ENCODE measurements around the gene TSBP1.

The TSBP1 gene

GRCh38 chr6:32249262-32249661 is 122.4 kb downstream of the TSBP1 start:
- H3K9me3 ChIP-seq (ENCODE audit: insufficient read depth, low read length): peaks cover 21% of the 10 kb centered on the region
- H3K4me1 ChIP-seq (ENCODE audit: insufficient read depth, insufficient read length): peaks cover 3% of the 10 kb centered on the region
- TF ChIP-seq ZNF274 (IDR thresholded peaks at IDR 0.05; ENCODE audit: low read depth, low read length) (no peak), YY1 (IDR thresholded peaks at IDR 0.05; ENCODE audit: insufficient read depth, insufficient read length) (no peak), SUZ12 (IDR thresholded peaks at IDR 0.05; ENCODE audit: extremely low read depth, insufficient read depth, insufficient read length) (no peak)
- H3K36me3 ChIP-seq (ENCODE audit: insufficient read depth, insufficient read length, low read length): no peaks in the 10 kb centered on the region
- no peak overlapping the region for H3K4me3 ChIP-seq (ENCODE audit: insufficient read length, low read depth)
- H3K9ac ChIP-seq (ENCODE audit: insufficient read length, low read depth): no peak overlapping the region
- no peaks in the 10 kb centered on the region for H3K27me3 ChIP-seq (ENCODE audit: insufficient read depth, insufficient read length)
- DNase-seq (ENCODE audit: low read depth, low spot score): no peak

- Histone ChIP-seq H3K9ac (ENCODE audit: insufficient read length, low read depth) (no peak overlapping the region), H3K4me1 (ENCODE audit: insufficient read depth, insufficient read length) (peaks cover 3% of the 10 kb centered on the region), H3K4me3 (ENCODE audit: insufficient read length, low read depth) (no peak overlapping the region), H3K36me3 (ENCODE audit: insufficient read depth, insufficient read length, low read length) (no peaks in the 10 kb centered on the region), H3K9me3 (ENCODE audit: insufficient read depth, low read length) (peaks cover 21% of the 10 kb centered on the region), H3K27me3 (ENCODE audit: insufficient read depth, insufficient read length) (no peaks in the 10 kb centered on the region)
- DNase-seq (ENCODE audit: low read depth, low spot score): no peak
- no peak for TF ChIP-seq ZNF274 (IDR thresholded peaks at IDR 0.05; ENCODE audit: low read depth, low read length)
- no peak for TF ChIP-seq YY1 (IDR thresholded peaks at IDR 0.05; ENCODE audit: insufficient read depth, insufficient read length)
- TF ChIP-seq SUZ12 (IDR thresholded peaks at IDR 0.05; ENCODE audit: extremely low read depth, insufficient read depth, insufficient read length): no peak
Observed at GRCh38 chr6:32247401-32247800, 124.3 kb downstream of the TSBP1 start.

DNA sequence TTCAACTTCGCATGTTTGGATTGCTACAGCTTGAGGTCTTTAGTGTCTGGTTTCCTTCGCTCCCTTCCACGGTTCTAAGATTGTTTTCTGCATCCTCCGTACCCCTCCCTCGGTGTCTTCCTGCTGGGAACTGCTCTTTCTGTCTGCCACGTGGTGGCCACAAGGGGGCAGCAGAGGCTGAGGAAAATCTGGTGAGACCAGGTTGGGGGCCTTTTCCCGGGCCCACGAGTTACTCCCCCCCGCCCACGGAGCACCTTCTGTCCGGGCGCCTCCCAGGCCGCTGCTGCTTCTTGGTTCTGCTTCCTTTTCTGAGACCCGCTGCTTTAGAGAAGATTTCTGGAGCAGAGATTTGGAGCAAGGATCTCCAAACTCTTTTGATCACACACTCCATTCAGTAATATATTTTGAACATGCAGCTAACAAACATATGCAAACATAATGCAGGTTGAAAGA is 126.7 kb downstream of the TSBP1 start:
- Histone ChIP-seq H3K4me1 (ENCODE audit: insufficient read depth, insufficient read length) (peaks cover 3% of the 10 kb centered on the region), H3K9me3 (ENCODE audit: insufficient read depth, low read length) (peaks cover 21% of the 10 kb centered on the region), H3K4me3 (ENCODE audit: insufficient read length, low read depth) (no peak overlapping the region), H3K27me3 (ENCODE audit: insufficient read depth, insufficient read length) (no peaks in the 10 kb centered on the region), H3K9ac (ENCODE audit: insufficient read length, low read depth) (no peak overlapping the region), H3K36me3 (ENCODE audit: insufficient read depth, insufficient read length, low read length) (no peaks in the 10 kb centered on the region)
- DNase-seq (ENCODE audit: low read depth, low spot score): peak; percentile 18
- TF ChIP-seq YY1 (IDR thresholded peaks at IDR 0.05; ENCODE audit: insufficient read depth, insufficient read length) (no peak), ZNF274 (IDR thresholded peaks at IDR 0.05; ENCODE audit: low read depth, low read length) (no peak), SUZ12 (IDR thresholded peaks at IDR 0.05; ENCODE audit: extremely low read depth, insufficient read depth, insufficient read length) (no peak)

GRCh38 chr6:32244270-32244669 is 127.4 kb downstream of the TSBP1 start:
- no peak overlapping the region for H3K4me3 ChIP-seq (ENCODE audit: insufficient read length, low read depth)
- H3K4me1 ChIP-seq (ENCODE audit: insufficient read depth, insufficient read length): peaks cover 3% of the 10 kb centered on the region
- TF ChIP-seq YY1 (IDR thresholded peaks at IDR 0.05; ENCODE audit: insufficient read depth, insufficient read length) (no peak), ZNF274 (IDR thresholded peaks at IDR 0.05; ENCODE audit: low read depth, low read length) (no peak), SUZ12 (IDR thresholded peaks at IDR 0.05; ENCODE audit: extremely low read depth, insufficient read depth, insufficient read length) (no peak)
- H3K9me3 ChIP-seq (ENCODE audit: insufficient read depth, low read length): peaks cover 14% of the 10 kb centered on the region
- no peaks in the 10 kb centered on the region for H3K27me3 ChIP-seq (ENCODE audit: insufficient read depth, insufficient read length)
- no peak for DNase-seq (ENCODE audit: low read depth, low spot score)
- no peak overlapping the region for H3K9ac ChIP-seq (ENCODE audit: insufficient read length, low read depth)
- no peaks in the 10 kb centered on the region for H3K36me3 ChIP-seq (ENCODE audit: insufficient read depth, insufficient read length, low read length)

Data from NT2/D1 (cell line).